GM12892 (cell line): Measurements from ENCODE around the gene EGFL7.

ENCODE experiments used
- POLR2A ChIP-seq: IDR thresholded peaks from 2 replicates; pipeline ENCODE4 v1.6.1; 2011; ENCODE audit warnings: low read depth, low read length, control low read depth
- POLR2AphosphoS5 ChIP-seq: IDR thresholded peaks from 2 replicates; pipeline ENCODE4 v1.6.1; 2011; ENCODE audit warnings: low read depth, low read length, control low read depth
- TAF1 ChIP-seq: IDR thresholded peaks from 2 replicates; pipeline ENCODE4 v1.6.1; 2011; ENCODE audit warnings: low read depth, mild to moderate bottlenecking, control low read depth, low read length, borderline replicate concordance

- TF ChIP-seq POLR2A, result no peak
- no peak for TF ChIP-seq TAF1
- TF ChIP-seq POLR2AphosphoS5, result no peak
Measured at GRCh38 chr9:136628268-136628667, 34.4 kb upstream of the EGFL7 start.
